Fibroblast of lung (primary cell): ENCODE results near the gene UVRAG. TPM values are rescaled to one million over a fixed set of nuclear protein-coding genes. Genes with fewer than 3 reads are reported as not detected.

Experiments
- DNase-seq, 2 donors: peaks; one replicate each; pipeline versions ENCODE4 v3.0.0 to v3.0.0-alpha.2; 2010; ENCODE audit warnings: low read depth in 2 of 2
- H2AFZ ChIP-seq: 2 replicates; pipeline ENCODE4 v1.5.1; 2012; ENCODE audit warnings: low read length, control low read depth, inconsistent platforms
- H3K27ac ChIP-seq: 2 replicates; pipeline ENCODE4 v1.5.1; 2011; ENCODE audit warnings: low read length, control low read depth; ENCODE audit not compliant: insufficient read depth
- H3K27me3 ChIP-seq: 2 replicates; pipeline ENCODE4 v1.5.1; 2011; ENCODE audit warnings: mild to moderate bottlenecking, low read length; ENCODE audit not compliant: control insufficient read depth, insufficient read depth
- H3K36me3 ChIP-seq: 2 replicates; pipeline ENCODE4 v1.5.1; 2011; ENCODE audit warnings: low read length; ENCODE audit not compliant: control insufficient read depth, insufficient read depth
- H3K4me1 ChIP-seq: 2 replicates; pipeline ENCODE4 v1.5.1; 2011; ENCODE audit warnings: low read length; ENCODE audit not compliant: control insufficient read depth, insufficient read depth; ENCODE audit errors: extremely low read depth
- H3K4me2 ChIP-seq: 2 replicates; pipeline ENCODE4 v1.5.1; 2011; ENCODE audit warnings: low read length, control low read depth; ENCODE audit not compliant: insufficient read depth; ENCODE audit errors: extremely low read depth
- H3K4me3 ChIP-seq, 4 experiments: fragments of 200-600 bp in 1 of 4; sonication (generic) in 1 of 4; replicated peaks in 1 of 4; 2 replicates each; pipeline ENCODE4 v1.5.1; 2011 to 2016; ENCODE audit warnings: low read length in 4 of 4, low read depth in 3 of 4, mild to moderate bottlenecking in 3 of 4, control low read depth in 2 of 4, inconsistent platforms in 1 of 4, mixed read lengths in 1 of 4; ENCODE audit not compliant: insufficient read depth in 1 of 4; ENCODE audit errors: control extremely low read depth in 1 of 4
- H3K79me2 ChIP-seq: 2 replicates; pipeline ENCODE4 v1.5.1; 2012; ENCODE audit warnings: mild to moderate bottlenecking, low read length, inconsistent platforms; ENCODE audit not compliant: control insufficient read depth, insufficient read depth
- H3K9ac ChIP-seq: 2 replicates; pipeline ENCODE4 v1.5.1; 2011; ENCODE audit warnings: mild to moderate bottlenecking, low read length, control low read depth; ENCODE audit not compliant: insufficient read depth
- H3K9me3 ChIP-seq: 2 replicates; pipeline ENCODE4 v1.5.1; 2012; ENCODE audit warnings: low read depth, low read length; ENCODE audit not compliant: control insufficient read depth, insufficient read depth
- H4K20me1 ChIP-seq: 2 replicates; pipeline ENCODE4 v1.5.1; 2011; ENCODE audit warnings: low read length; ENCODE audit not compliant: control insufficient read depth, insufficient read depth; ENCODE audit errors: extremely low read depth
- CTCF ChIP-seq, 2 donors: IDR thresholded peaks in 1 of 2; conservative IDR thresholded peaks in 1 of 2; 1 replicate in 1 of 2; 2 replicates in 1 of 2; pipeline ENCODE4 v1.5.1; 2011 to 2012; ENCODE audit warnings: low read length in 2 of 2, control low read depth in 1 of 2, inconsistent platforms in 1 of 2, low read depth in 1 of 2, mild to moderate bottlenecking in 1 of 2
- EZH2 ChIP-seq: IDR thresholded peaks from 2 replicates; pipeline ENCODE4 v1.5.1; 2012; ENCODE audit warnings: low read length, control low read depth, mild to moderate bottlenecking; ENCODE audit errors: missing control alignments
- polyA plus RNA-seq, 2 donors: library from polyadenylated mRNA; depleted of rRNA in 1 of 2; stranded (reverse) in 1 of 2; unstranded in 1 of 2; fragments of >200 nt; gene quantifications; 2 replicates each; pipeline ENCODE4 v1.2.1, GENCODE V29; 2011 to 2012; ENCODE audit warnings: missing spikeins in 1 of 2
- total RNA-seq: library from RNA; depleted of rRNA; stranded (reverse); fragments of >200 nt; gene quantifications from 2 replicates; pipeline ENCODE4 v1.2.1, GENCODE V29; 2014

Gene UVRAG
- total and polyA plus RNA-seq, 2 donors (not counting 1 experiment from before 2014, with no cell fraction given) = 15.8 to 22.1 TPM

- Histone ChIP-seq H2AFZ (no peak overlapping the region), H3K9ac (no peak overlapping the region), H3K4me1 (no peaks in the 10 kb centered on the region), H3K9me3 (no peaks in the 10 kb centered on the region), H3K27me3 (peaks cover 13% of the 10 kb centered on the region), H3K4me3 (no peak overlapping the region), H3K36me3 (no peaks in the 10 kb centered on the region), H4K20me1 (no peaks in the 10 kb centered on the region), H3K27ac (no peak overlapping the region), H3K79me2 (no peaks in the 10 kb centered on the region), H3K4me2 (no peak overlapping the region)
- TF ChIP-seq EZH2 (no peak), CTCF (conservative IDR thresholded peaks at IDR 0.05 in 1 of 2, IDR thresholded peaks at IDR 0.05 in 1 of 2; ENCODE audit: low read depth in 1 of 2, low read length in 2 of 2) (no peak)
- no peak for DNase-seq
Measured at GRCh38 chr11:75775056-75775455, 40.0 kb upstream of the UVRAG start.

GRCh38 chr11:75776546-75776945 is 38.5 kb upstream of the UVRAG start:
- H3K9me3 ChIP-seq = no peaks in the 10 kb centered on the region
- no peak overlapping the region for H3K4me2 ChIP-seq
- H3K9ac ChIP-seq = no peak overlapping the region
- H3K27ac ChIP-seq = no peak overlapping the region
- H4K20me1 ChIP-seq = no peaks in the 10 kb centered on the region
- H3K79me2 ChIP-seq = no peaks in the 10 kb centered on the region
- no peak overlapping the region for H2AFZ ChIP-seq
- no peak overlapping the region for H3K4me3 ChIP-seq
- no peak for TF ChIP-seq CTCF (conservative IDR thresholded peaks at IDR 0.05 in 1 of 2, IDR thresholded peaks at IDR 0.05 in 1 of 2; ENCODE audit: low read depth in 1 of 2, low read length in 2 of 2)
- TF ChIP-seq EZH2 = no peak
- DNase-seq = no peak
- H3K4me1 ChIP-seq = no peaks in the 10 kb centered on the region
- H3K27me3 ChIP-seq = peaks cover 5% of the 10 kb centered on the region
- no peaks in the 10 kb centered on the region for H3K36me3 ChIP-seq

DNA sequence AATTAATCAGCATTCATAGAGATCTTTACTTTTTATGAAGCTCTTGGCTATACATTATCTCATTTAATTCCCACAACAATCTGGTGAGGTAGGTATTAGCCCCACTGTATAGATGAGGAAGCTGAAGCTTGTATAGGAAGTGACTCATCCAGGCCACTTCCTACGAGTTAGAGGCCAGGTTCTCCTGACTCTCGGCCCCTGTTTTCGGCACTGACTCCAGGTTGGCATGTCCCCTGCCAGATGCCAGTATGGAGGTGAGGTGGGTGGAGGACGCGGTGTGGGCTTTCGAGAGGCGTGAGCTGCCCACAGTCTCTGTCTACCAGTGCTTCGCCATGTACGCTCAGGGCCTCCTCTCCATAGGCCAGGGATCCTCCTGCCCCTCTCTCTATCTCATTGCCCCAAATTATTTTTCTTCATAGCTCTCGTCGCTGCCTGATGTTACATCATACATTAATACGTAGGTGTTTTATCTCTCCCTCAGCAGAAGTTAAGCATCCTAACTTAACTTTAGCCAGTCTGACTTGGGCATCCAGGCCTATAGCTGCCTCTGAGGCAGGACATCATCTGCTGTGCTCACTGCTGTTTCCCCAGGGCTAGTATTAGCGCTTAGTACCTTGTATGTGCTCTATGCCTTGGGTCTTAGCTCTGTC is 37.4 kb upstream of the UVRAG start:
- Histone ChIP-seq H3K4me1 (no peaks in the 10 kb centered on the region), H3K27me3 (peaks cover 5% of the 10 kb centered on the region), H3K4me3 (no peak overlapping the region), H3K9me3 (no peaks in the 10 kb centered on the region), H3K4me2 (no peak overlapping the region), H3K79me2 (no peaks in the 10 kb centered on the region), H3K36me3 (no peaks in the 10 kb centered on the region), H4K20me1 (no peaks in the 10 kb centered on the region), H3K27ac (no peak overlapping the region), H3K9ac (no peak overlapping the region), H2AFZ (no peak overlapping the region)
- TF ChIP-seq CTCF (conservative IDR thresholded peaks at IDR 0.05 in 1 of 2, IDR thresholded peaks at IDR 0.05 in 1 of 2; ENCODE audit: low read depth in 1 of 2, low read length in 2 of 2) = no peak
- no peak for TF ChIP-seq EZH2
- DNase-seq = no peak
